ENCODE measurements around the gene DDB1. TPM values are rescaled to one million over a fixed set of nuclear protein-coding genes. Genes with fewer than 3 reads are reported as not detected.

The DDB1 gene
- total RNA-seq, 1 experiment from 2014 or later: 297 TPM

GRCh38 chr11:61277186-61278000, 55.5 kb downstream of the DDB1 start:
- no CpG with 5 or more reads among the region's 14 CpGs for WGBS (ENCODE audit: extremely low coverage, insufficient read length, low lambda C conversion rate)
- H3K14ac ChIP-seq (ENCODE audit: insufficient read depth, low read length): no peak overlapping the region
- H2BK20ac ChIP-seq (ENCODE audit: low read depth, low read length, poor library complexity, severe bottlenecking): no peak overlapping the region
- Mint-ChIP-seq H3K27me3 (ENCODE audit: low read depth) (peaks cover 10% of the 10 kb centered on the region), H3K4me1 (peaks cover 27 to 42% of the 10 kb centered on the region in 2 experiments), H3K4me3 (no peak overlapping the region), H3K27ac (no peak overlapping the region), H3K9me3 (no peaks in the 10 kb centered on the region; a peak in 1 of 5 replicates), H3K36me3 (ENCODE audit: insufficient read depth in 1 of 3, low read depth in 3 of 3) (peaks cover 0 to 59% (median 0%) of the 10 kb centered on the region in 3 experiments; a peak in 3 of 7 replicates)
- no peak overlapping the region for H3K18ac ChIP-seq (ENCODE audit: insufficient read length, low read depth, low read length)
- H3K79me2 ChIP-seq (ENCODE audit: insufficient read depth, low read length): no peaks in the 10 kb centered on the region
- no peak overlapping the region for H2BK15ac ChIP-seq (ENCODE audit: low read depth, low read length)
- TF ChIP-seq, protein P1, sequence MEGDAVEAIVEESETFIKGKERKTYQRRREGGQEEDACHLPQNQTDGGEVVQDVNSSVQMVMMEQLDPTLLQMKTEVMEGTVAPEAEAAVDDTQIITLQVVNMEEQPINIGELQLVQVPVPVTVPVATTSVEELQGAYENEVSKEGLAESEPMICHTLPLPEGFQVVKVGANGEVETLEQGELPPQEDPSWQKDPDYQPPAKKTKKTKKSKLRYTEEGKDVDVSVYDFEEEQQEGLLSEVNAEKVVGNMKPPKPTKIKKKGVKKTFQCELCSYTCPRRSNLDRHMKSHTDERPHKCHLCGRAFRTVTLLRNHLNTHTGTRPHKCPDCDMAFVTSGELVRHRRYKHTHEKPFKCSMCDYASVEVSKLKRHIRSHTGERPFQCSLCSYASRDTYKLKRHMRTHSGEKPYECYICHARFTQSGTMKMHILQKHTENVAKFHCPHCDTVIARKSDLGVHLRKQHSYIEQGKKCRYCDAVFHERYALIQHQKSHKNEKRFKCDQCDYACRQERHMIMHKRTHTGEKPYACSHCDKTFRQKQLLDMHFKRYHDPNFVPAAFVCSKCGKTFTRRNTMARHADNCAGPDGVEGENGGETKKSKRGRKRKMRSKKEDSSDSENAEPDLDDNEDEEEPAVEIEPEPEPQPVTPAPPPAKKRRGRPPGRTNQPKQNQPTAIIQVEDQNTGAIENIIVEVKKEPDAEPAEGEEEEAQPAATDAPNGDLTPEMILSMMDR (conservative IDR thresholded peaks at IDR 0.05): no peak
- H3K27ac ChIP-seq (ENCODE audit: insufficient read length, low read depth, low read length): no peak overlapping the region
- H3K9me3 ChIP-seq (ENCODE audit: control insufficient read depth, low read depth, low read length): no peaks in the 10 kb centered on the region
- no peak overlapping the region for H3T11ph ChIP-seq (ENCODE audit: low read length)
- DNase-seq: no peak
- no peak overlapping the region for H2BK5ac ChIP-seq (ENCODE audit: insufficient read length, low read length)
- H3K27me3 ChIP-seq (ENCODE audit: insufficient read depth, low read length): 0 out of 2 replicates have a peak, but pooled peaks cover 2% of the 10 kb centered on the region
- no peak overlapping the region for H3K23ac ChIP-seq (ENCODE audit: insufficient read length, low read depth, low read length)
- H2AFZ ChIP-seq (ENCODE audit: low read length): no peak overlapping the region
- no peak overlapping the region for H2BK120ac ChIP-seq (ENCODE audit: low read depth, low read length, poor library complexity, severe bottlenecking)
- no peak overlapping the region for H4K91ac ChIP-seq (ENCODE audit: insufficient read length, low read depth, low read length)
- H2BK12ac ChIP-seq (ENCODE audit: insufficient read length, low read depth, low read length): no peak overlapping the region
- no peaks in the 10 kb centered on the region; the same call in 1 of the 2 replicates for H3K4me1 ChIP-seq (ENCODE audit: insufficient read depth, low read length)
- no peak overlapping the region for H4K5ac ChIP-seq (ENCODE audit: insufficient read length, low read depth, low read length)
- no peak overlapping the region for H3K9ac ChIP-seq (ENCODE audit: extremely low read depth, insufficient read length, low read length)
- H4K8ac ChIP-seq (replicated peaks; ENCODE audit: insufficient read length, low read depth, low read length): no peak overlapping the region
- H3K79me1 ChIP-seq (ENCODE audit: insufficient read depth, low read depth, low read length, poor library complexity, severe bottlenecking): no peaks in the 10 kb centered on the region
- H3K4me2 ChIP-seq (ENCODE audit: insufficient read depth, insufficient read length, low read length): no peak overlapping the region
- H2AK5ac ChIP-seq (ENCODE audit: insufficient read length, low read length): no peak overlapping the region
- no peak overlapping the region for H3K4ac ChIP-seq (ENCODE audit: low read depth, low read length)
- H4K20me1 ChIP-seq (ENCODE audit: control insufficient read depth, insufficient read depth, insufficient read length): no peaks in the 10 kb centered on the region
- no peak overlapping the region for H3K56ac ChIP-seq (ENCODE audit: insufficient read length, low read depth, low read length)
- H3K23me2 ChIP-seq (ENCODE audit: insufficient read length, low read depth, low read length, poor library complexity, severe bottlenecking): no peaks in the 10 kb centered on the region
